ENCODE data around the gene CDS2.

- TF ChIP-seq EZH2 (IDR thresholded peaks at IDR 0.05; ENCODE audit: borderline replicate concordance, low read depth, low read length, poor library complexity, severe bottlenecking): no peak
- TF ChIP-seq CTCF (conservative IDR thresholded peaks at IDR 0.05; ENCODE audit: low read depth, low read length): no peak
Observed at GRCh38 chr20:5181958-5182357, 55.1 kb downstream of the CDS2 start.
